ENCODE results near the gene NEDD4. TPM values are rescaled to one million over a fixed set of nuclear protein-coding genes. Genes with fewer than 3 reads are reported as not detected.

Gene NEDD4
- total RNA-seq, 2 donors from 2014 or later, result 10.4 to 16.5 TPM

- DNase-seq, result no peak
- no peaks in the 10 kb centered on the region for H3K9me3 Mint-ChIP-seq
- H3K36me3 Mint-ChIP-seq (ENCODE audit: low read depth), result no peaks in the 10 kb centered on the region
- no peak overlapping the region for H3K27ac Mint-ChIP-seq
- H3K4me1 ChIP-seq (ENCODE audit: control insufficient read depth, insufficient read depth, low read length), result no peaks in the 10 kb centered on the region
- no peak overlapping the region for H3K4me3 Mint-ChIP-seq
- no peaks in the 10 kb centered on the region for H3K27me3 ChIP-seq (ENCODE audit: control insufficient read depth, insufficient read depth, low read length, poor library complexity, severe bottlenecking)
- H3K4me3 ChIP-seq (ENCODE audit: low read length), result no peak overlapping the region
- no peak overlapping the region for H3K27ac ChIP-seq (ENCODE audit: low read depth, low read length)
- no peak overlapping the region for H3K9ac ChIP-seq (ENCODE audit: extremely low read depth, low read length, poor library complexity, severe bottlenecking)
- no peaks in the 10 kb centered on the region for H3K36me3 ChIP-seq (ENCODE audit: control insufficient read depth, insufficient read depth, low read length)
- no peaks in the 10 kb centered on the region for H3K9me3 ChIP-seq (ENCODE audit: control insufficient read depth, low read length)
- H3K27me3 Mint-ChIP-seq (ENCODE audit: insufficient read depth), result no peaks in the 10 kb centered on the region
- WGBS, 2 experiments (ENCODE audit: insufficient coverage in 1 of 2, insufficient read length in 1 of 2), result 92 to 100% methylated on average over 5 of the region's 5 CpGs
- TF ChIP-seq CTCF (conservative IDR thresholded peaks at IDR 0.05), result no peak
- peaks cover 1% of the 10 kb centered on the region for H3K4me1 Mint-ChIP-seq
Measured at GRCh38 chr15:56036546-56037067, 43.2 kb upstream of the NEDD4 start.

- Mint-ChIP-seq H3K27ac (no peak overlapping the region), H3K4me3 (no peak overlapping the region), H3K27me3 (ENCODE audit: insufficient read depth) (no peaks in the 10 kb centered on the region), H3K9me3 (no peaks in the 10 kb centered on the region), H3K36me3 (ENCODE audit: low read depth) (no peaks in the 10 kb centered on the region), H3K4me1 (no peaks in the 10 kb centered on the region)
- Histone ChIP-seq H3K4me1 (ENCODE audit: control insufficient read depth, insufficient read depth, low read length) (no peaks in the 10 kb centered on the region), H3K9me3 (ENCODE audit: control insufficient read depth, low read length) (no peaks in the 10 kb centered on the region), H3K4me3 (ENCODE audit: low read length) (no peak overlapping the region), H3K27ac (ENCODE audit: low read depth, low read length) (no peak overlapping the region), H3K27me3 (ENCODE audit: control insufficient read depth, insufficient read depth, low read length, poor library complexity, severe bottlenecking) (no peaks in the 10 kb centered on the region), H3K36me3 (ENCODE audit: control insufficient read depth, insufficient read depth, low read length) (no peaks in the 10 kb centered on the region), H3K9ac (ENCODE audit: extremely low read depth, low read length, poor library complexity, severe bottlenecking) (no peak overlapping the region)
- no peak for TF ChIP-seq CTCF (conservative IDR thresholded peaks at IDR 0.05)
- 94% methylated on average over 2 of the region's 2 CpGs; no CpG with 5 or more reads in 1 of the 2 experiments for WGBS, 2 experiments (ENCODE audit: insufficient coverage in 1 of 2, insufficient read length in 1 of 2)
- no peak for DNase-seq
Measured at GRCh38 chr15:56035166-56035565, 41.8 kb upstream of the NEDD4 start.

GRCh38 chr15:56034514-56034913, 41.1 kb upstream of the NEDD4 start:
- Histone ChIP-seq H3K4me1 (ENCODE audit: control insufficient read depth, insufficient read depth, low read length) (no peaks in the 10 kb centered on the region), H3K36me3 (ENCODE audit: control insufficient read depth, insufficient read depth, low read length) (no peaks in the 10 kb centered on the region), H3K4me3 (ENCODE audit: low read length) (no peak overlapping the region), H3K9me3 (ENCODE audit: control insufficient read depth, low read length) (no peaks in the 10 kb centered on the region), H3K9ac (ENCODE audit: extremely low read depth, low read length, poor library complexity, severe bottlenecking) (no peak overlapping the region), H3K27ac (ENCODE audit: low read depth, low read length) (no peak overlapping the region), H3K27me3 (ENCODE audit: control insufficient read depth, insufficient read depth, low read length, poor library complexity, severe bottlenecking) (no peaks in the 10 kb centered on the region)
- Mint-ChIP-seq H3K36me3 (ENCODE audit: low read depth) (no peaks in the 10 kb centered on the region), H3K4me1 (no peaks in the 10 kb centered on the region), H3K27ac (no peak overlapping the region), H3K4me3 (no peak overlapping the region), H3K27me3 (ENCODE audit: insufficient read depth) (no peaks in the 10 kb centered on the region), H3K9me3 (no peaks in the 10 kb centered on the region)
- 90% methylated on average over 2 of the region's 2 CpGs; no CpG with 5 or more reads in 1 of the 2 experiments for WGBS, 2 experiments (ENCODE audit: insufficient coverage in 1 of 2, insufficient read length in 1 of 2)
- TF ChIP-seq CTCF (conservative IDR thresholded peaks at IDR 0.05), result no peak
- no peak for DNase-seq
